GM23338 (cell line): ENCODE results near the gene PSMC3. TPM values are rescaled to one million over a fixed set of nuclear protein-coding genes. Genes with fewer than 3 reads are reported as not detected.

ENCODE experiments used
- ATAC-seq: fragments of 200-7000 bp; cut with Tn5 transposase; 3 replicates; pipeline ENCODE4 v1.9.1; 2020
- DNase-seq: peaks from one replicate; pipeline ENCODE4 v3.0.0-alpha.2; 2015; ENCODE audit warnings: low spot score
- H2AFZ ChIP-seq: fragments of 200-600 bp; sonication (generic); 2 replicates; pipeline ENCODE4 v1.8.0; 2016; ENCODE audit warnings: antibody characterized with exemption, mild to moderate bottlenecking, moderate library complexity
- H3F3A ChIP-seq: fragments of 200-600 bp; sonication (generic); replicated peaks from 2 replicates; pipeline ENCODE4 v1.8.0; 2017; ENCODE audit warnings: antibody characterized with exemption, mixed run types, low read depth
- H3K27ac ChIP-seq: fragments of 200-600 bp; sonication (generic); 2 replicates; pipeline ENCODE4 v1.6.1; 2016; ENCODE audit warnings: low read depth
- H3K27me3 ChIP-seq: fragments of 200-600 bp; sonication (generic); 2 replicates; pipeline ENCODE4 v1.8.0; 2016; ENCODE audit warnings: mild to moderate bottlenecking, mixed run types, moderate library complexity; ENCODE audit not compliant: insufficient read depth
- H3K36me3 ChIP-seq: fragments of 200-600 bp; sonication (generic); 2 replicates; pipeline ENCODE4 v1.8.0; 2016; ENCODE audit warnings: mild to moderate bottlenecking; ENCODE audit not compliant: insufficient read depth
- H3K4me1 ChIP-seq: fragments of 200-600 bp; sonication (generic); 2 replicates; pipeline ENCODE4 v1.8.0; 2016; ENCODE audit warnings: mild to moderate bottlenecking, moderate library complexity; ENCODE audit not compliant: insufficient read depth
- H3K4me2 ChIP-seq: fragments of 200-600 bp; sonication (generic); 2 replicates; pipeline ENCODE4 v1.7.1; 2017; ENCODE audit warnings: mixed run types
- H3K4me3 ChIP-seq: fragments of 200-600 bp; sonication (generic); 2 replicates; pipeline ENCODE4 v1.6.1; 2016; ENCODE audit warnings: mixed run types
- H3K79me2 ChIP-seq: fragments of 200-600 bp; sonication (generic); replicated peaks from 2 replicates; pipeline ENCODE4 v1.8.0; 2017; ENCODE audit warnings: mild to moderate bottlenecking; ENCODE audit not compliant: insufficient read depth
- H3K9me2 ChIP-seq: fragments of 200-600 bp; sonication (generic); 2 replicates; pipeline ENCODE4 v1.8.0; 2017; ENCODE audit not compliant: insufficient read depth
- H4K20me1 ChIP-seq: fragments of 200-600 bp; sonication (generic); replicated peaks from 2 replicates; pipeline ENCODE4 v1.8.0; 2017; ENCODE audit warnings: mild to moderate bottlenecking; ENCODE audit not compliant: insufficient read depth
- H3K27ac Mint-ChIP-seq: 2 replicates; pipeline ENCODE4 v1.8.0; 2020; ENCODE audit warnings: inconsistent platforms, mild to moderate bottlenecking, moderate library complexity, mixed read lengths
- H3K27me3 Mint-ChIP-seq: 3 replicates; pipeline ENCODE4 v1.8.0; 2022; ENCODE audit warnings: low read depth, mild to moderate bottlenecking, moderate library complexity, mixed read lengths, inconsistent platforms; ENCODE audit not compliant: insufficient read depth, poor library complexity
- H3K36me3 Mint-ChIP-seq: 3 replicates; pipeline ENCODE4 v1.8.0; 2021; ENCODE audit warnings: low read depth, mild to moderate bottlenecking, inconsistent platforms, moderate library complexity, mixed read lengths
- H3K4me1 Mint-ChIP-seq: 3 replicates; pipeline ENCODE4 v1.8.0; 2020; ENCODE audit warnings: mild to moderate bottlenecking, inconsistent platforms, mixed read lengths
- H3K4me3 Mint-ChIP-seq: 3 replicates; pipeline ENCODE4 v1.8.0; 2021; ENCODE audit warnings: moderate library complexity, mild to moderate bottlenecking, inconsistent platforms, mixed read lengths
- H3K9me3 Mint-ChIP-seq: 3 replicates; pipeline ENCODE4 v1.8.0; 2020; ENCODE audit warnings: moderate library complexity, mild to moderate bottlenecking, inconsistent platforms, mixed read lengths
- CTCF ChIP-seq, 2 experiments: fragments of 200-600 bp in 1 of 2; sonication (generic) in 1 of 2; conservative IDR thresholded peaks; 2 replicates each; pipeline versions ENCODE4 v1.5.1 to v1.6.1; 2016 to 2017; ENCODE audit warnings: antibody characterized with exemption in 2 of 2, low read depth in 2 of 2, mild to moderate bottlenecking in 2 of 2, moderate library complexity in 1 of 2
- EZH2 ChIP-seq: fragments of 200-600 bp; sonication (generic); IDR thresholded peaks from one replicate; pipeline ENCODE4 v1.8.0; 2017; ENCODE audit warnings: antibody characterized with exemption, mild to moderate bottlenecking, low read depth; ENCODE audit not compliant: unreplicated experiment
- EZH2phosphoT487 ChIP-seq: fragments of 200-600 bp; sonication (generic); IDR thresholded peaks from one replicate; pipeline ENCODE4 v1.8.1; 2018; ENCODE audit warnings: antibody characterized with exemption; ENCODE audit not compliant: unreplicated experiment
- JUNB ChIP-seq: IDR thresholded peaks from one replicate; pipeline ENCODE4 v1.6.1; 2016; ENCODE audit warnings: antibody characterized with exemption; ENCODE audit not compliant: unreplicated experiment
- NANOG ChIP-seq: IDR thresholded peaks from 2 replicates; pipeline ENCODE4 v1.6.1; 2016; ENCODE audit warnings: antibody characterized with exemption, borderline replicate concordance
- POLR2AphosphoS5 ChIP-seq: IDR thresholded peaks from 2 replicates; pipeline ENCODE4 v1.6.1; 2016; ENCODE audit warnings: antibody characterized with exemption, low read depth
- REST ChIP-seq: IDR thresholded peaks from one replicate; pipeline ENCODE4 v1.6.1; 2018; ENCODE audit warnings: antibody characterized with exemption; ENCODE audit not compliant: unreplicated experiment
- STAT1 ChIP-seq: IDR thresholded peaks from one replicate; pipeline ENCODE4 v1.6.1; 2016; ENCODE audit warnings: antibody characterized with exemption; ENCODE audit not compliant: unreplicated experiment
- ZNF114 ChIP-seq: fragments of 250-450 bp; sonication (Bioruptor Pico); IDR thresholded peaks from 2 replicates; pipeline ENCODE4 v1.5.0; 2020; ENCODE audit warnings: mild to moderate bottlenecking, moderate library complexity
- ZNF331 ChIP-seq: fragments of 250-450 bp; sonication (Bioruptor Pico); IDR thresholded peaks from 2 replicates; pipeline ENCODE4 v1.5.0; 2020; ENCODE audit warnings: low read depth, mild to moderate bottlenecking, moderate library complexity
- ZNF462 ChIP-seq: fragments of 250-450 bp; sonication (Bioruptor Pico); IDR thresholded peaks from 2 replicates; pipeline ENCODE4 v1.5.0; 2020; ENCODE audit warnings: mild to moderate bottlenecking, moderate library complexity
- polyA plus RNA-seq: library from polyadenylated mRNA; unstranded; fragments of >200 nt; fragmentation: Nextera tagmentation; extraction: Ambion mirVana; gene quantifications from 2 replicates; pipeline ENCODE4 v1.2.1, GENCODE V29; 2016
- total RNA-seq: library from RNA; depleted of rRNA; stranded (reverse); fragments of >200 nt; shearing (Covaris generic); gene quantifications from 2 replicates; pipeline ENCODE4 v1.2.3, GENCODE V29; 2014

Gene PSMC3
- total and polyA plus RNA-seq, 2 experiments from 2014 or later = 147 to 190 TPM

GRCh38 chr11:47466701-47467250 is 40.5 kb upstream of the PSMC3 start:
- no peaks in the 10 kb centered on the region for H3K9me2 ChIP-seq
- ATAC-seq (peak; percentile 21), DNase-seq (peak; percentile 41)
- Mint-ChIP-seq H3K9me3 (no peaks in the 10 kb centered on the region), H3K27me3 (peaks cover 16% of the 10 kb centered on the region), H3K4me3 (no peak overlapping the region), H3K36me3 (peaks cover 45% of the 10 kb centered on the region), H3K4me1 (peaks cover 56% of the 10 kb centered on the region), H3K27ac (peak overlapping the region; percentile 89)
- H2AFZ ChIP-seq = no peak overlapping the region
- no peak for TF ChIP-seq CTCF (conservative IDR thresholded peaks at IDR 0.05; ENCODE audit: low read depth in 2 of 2)
- TF ChIP-seq EZH2 = no peak
- H4K20me1 ChIP-seq = peaks cover 51% of the 10 kb centered on the region
- H3K4me1 ChIP-seq = peaks cover 43% of the 10 kb centered on the region
- no peaks in the 10 kb centered on the region for H3K27me3 ChIP-seq
- peaks cover 19% of the 10 kb centered on the region; the same call in 1 of the 2 replicates for H3F3A ChIP-seq
- peaks cover 32% of the 10 kb centered on the region for H3K36me3 ChIP-seq
- no peak overlapping the region for H3K4me3 ChIP-seq
- H3K4me2 ChIP-seq = 0 out of 2 replicates have a peak overlapping the region, but pooled peaks have one; percentile 14
- H3K79me2 ChIP-seq = peaks cover 66% of the 10 kb centered on the region
- peak overlapping the region; percentile 80 for H3K27ac ChIP-seq

- peak overlapping the region; percentile 85; the same call in 1 of the 2 replicates for H3K27ac ChIP-seq
- DNase-seq (no peak), ATAC-seq (no peak)
- no peak overlapping the region for H3K27ac Mint-ChIP-seq
- H3K9me2 ChIP-seq = no peaks in the 10 kb centered on the region
- H4K20me1 ChIP-seq = peaks cover 49% of the 10 kb centered on the region
- no peak overlapping the region for H3K4me2 ChIP-seq
- H3K36me3 ChIP-seq = peaks cover 26% of the 10 kb centered on the region
- no peak overlapping the region for H2AFZ ChIP-seq
- peaks cover 65% of the 10 kb centered on the region for H3K79me2 ChIP-seq
- H3K4me1 Mint-ChIP-seq = peaks cover 56% of the 10 kb centered on the region
- no peak overlapping the region for H3K4me3 Mint-ChIP-seq
- no peak overlapping the region for H3K4me3 ChIP-seq
- no peaks in the 10 kb centered on the region for H3K9me3 Mint-ChIP-seq
- H3K27me3 ChIP-seq = no peaks in the 10 kb centered on the region
- H3K36me3 Mint-ChIP-seq = peaks cover 40% of the 10 kb centered on the region
- peaks cover 16% of the 10 kb centered on the region for H3K27me3 Mint-ChIP-seq
- H3F3A ChIP-seq = peaks cover 19% of the 10 kb centered on the region; the same call in 1 of the 2 replicates
- peaks cover 44% of the 10 kb centered on the region for H3K4me1 ChIP-seq
- no peak for TF ChIP-seq STAT1
- TF ChIP-seq ZNF462 (CRISPR knock-in tag) = no peak
- no peak for TF ChIP-seq REST
- TF ChIP-seq POLR2AphosphoS5 = no peak
- TF ChIP-seq EZH2phosphoT487 = no peak
- no peak for TF ChIP-seq ZNF114 (CRISPR knock-in tag)
- TF ChIP-seq JUNB = no peak
- no peak for TF ChIP-seq NANOG
- no peak for TF ChIP-seq ZNF331
Observed at GRCh38 chr11:47466201-47466600, 40.0 kb upstream of the PSMC3 start.
